ENCODE results near the gene DZIP1. TPM values are rescaled to one million over a fixed set of nuclear protein-coding genes. Genes with fewer than 3 reads are reported as not detected.

DZIP1 gene
- total and polyA plus RNA-seq, 7 experiments from 2014 or later: not detected

- peaks cover 60 to 78% (median 65%) of the 10 kb centered on the region in 5 donors for H3K27me3 Mint-ChIP-seq
- intact Hi-C loops (cut with micrococcal nuclease): no loop called here
- Histone ChIP-seq H3K4me1 (ENCODE audit: control insufficient read depth in 2 of 2, insufficient read depth in 2 of 2, low read length in 2 of 2) (no peaks in the 10 kb centered on the region), H3K27me3 (ENCODE audit: control insufficient read depth in 2 of 2, insufficient read depth in 2 of 2, low read length in 2 of 2) (no peaks in the 10 kb centered on the region), H3K36me3 (ENCODE audit: control insufficient read depth in 2 of 3, insufficient read depth in 3 of 3, low read length in 3 of 3) (no peaks in the 10 kb centered on the region), H3K27ac (ENCODE audit: low read depth, low read length) (no peak overlapping the region), H3K9me3 (ENCODE audit: control insufficient read depth in 2 of 3, low read length in 3 of 3) (no peaks in the 10 kb centered on the region), H3K4me3 (ENCODE audit: low read length) (no peak overlapping the region)
- POLR2A ChIA-PET: no interaction called here
- H3K27ac Mint-ChIP-seq: no peak overlapping the region
- peak overlapping the region in 2 of 10 donors; percentile 42 to 53 for H3K4me3 Mint-ChIP-seq
- H3K9me3 Mint-ChIP-seq: peaks cover 0 to 9% (median 3%) of the 10 kb centered on the region in 11 donors
- peaks cover 0 to 20% (median 13%) of the 10 kb centered on the region in 7 donors for H3K4me1 Mint-ChIP-seq
- peaks cover 0 to 8% (median 1%) of the 10 kb centered on the region in 5 donors for H3K36me3 Mint-ChIP-seq
- ATAC-seq (no peak), DNase-seq (no peak)
- CTCF ChIA-PET: no interaction called here
Measured at GRCh38 chr13:95552208-95552538, 92.3 kb downstream of the DZIP1 start.

- Histone ChIP-seq H3K27ac (ENCODE audit: low read depth, low read length) (no peak overlapping the region), H3K4me3 (ENCODE audit: low read length) (no peak overlapping the region), H3K9me3 (ENCODE audit: control insufficient read depth in 2 of 3, low read length in 3 of 3) (no peaks in the 10 kb centered on the region), H3K36me3 (ENCODE audit: control insufficient read depth in 2 of 3, insufficient read depth in 3 of 3, low read length in 3 of 3) (no peaks in the 10 kb centered on the region), H3K4me1 (ENCODE audit: control insufficient read depth in 2 of 2, insufficient read depth in 2 of 2, low read length in 2 of 2) (no peaks in the 10 kb centered on the region), H3K27me3 (ENCODE audit: control insufficient read depth in 2 of 2, insufficient read depth in 2 of 2, low read length in 2 of 2) (no peaks in the 10 kb centered on the region)
- CTCF ChIA-PET: no interaction called here
- H3K4me1 Mint-ChIP-seq: peaks cover 0 to 6% (median 5%) of the 10 kb centered on the region in 7 donors
- H3K9me3 Mint-ChIP-seq: peaks cover 0 to 4% (median 0%) of the 10 kb centered on the region in 11 donors
- H3K27me3 Mint-ChIP-seq: peaks cover 40 to 55% (median 48%) of the 10 kb centered on the region in 5 donors
- intact Hi-C loops (cut with micrococcal nuclease): no loop called here
- H3K4me3 Mint-ChIP-seq: no peak overlapping the region
- H3K27ac Mint-ChIP-seq: no peak overlapping the region
- no peak for ATAC-seq
- POLR2A ChIA-PET: no interaction called here
- peaks cover 0 to 4% (median 0%) of the 10 kb centered on the region in 5 donors for H3K36me3 Mint-ChIP-seq
- no peak for DNase-seq
Measured at GRCh38 chr13:95547531-95548167, 96.9 kb downstream of the DZIP1 start.

GRCh38 chr13:95546919-95547318 lies 97.6 kb downstream of the DZIP1 start:
- Histone ChIP-seq H3K4me3 (ENCODE audit: low read length) (no peak overlapping the region), H3K27me3 (ENCODE audit: control insufficient read depth in 2 of 2, insufficient read depth in 2 of 2, low read length in 2 of 2) (no peaks in the 10 kb centered on the region), H3K36me3 (ENCODE audit: control insufficient read depth in 2 of 3, insufficient read depth in 3 of 3, low read length in 3 of 3) (no peaks in the 10 kb centered on the region), H3K9me3 (ENCODE audit: control insufficient read depth in 2 of 3, low read length in 3 of 3) (no peaks in the 10 kb centered on the region), H3K27ac (ENCODE audit: low read depth, low read length) (no peak overlapping the region), H3K4me1 (ENCODE audit: control insufficient read depth in 2 of 2, insufficient read depth in 2 of 2, low read length in 2 of 2) (no peaks in the 10 kb centered on the region)
- Mint-ChIP-seq H3K4me3 (no peak overlapping the region), H3K27me3 (peaks cover 40 to 60% (median 46%) of the 10 kb centered on the region in 5 donors), H3K27ac (no peak overlapping the region), H3K4me1 (peaks cover 0 to 5% (median 4%) of the 10 kb centered on the region in 7 donors), H3K36me3 (peaks cover 0 to 4% (median 0%) of the 10 kb centered on the region in 5 donors), H3K9me3 (peaks cover 0 to 4% (median 0%) of the 10 kb centered on the region in 11 donors)
- no peak for DNase-seq
- ATAC-seq: no peak
- ChIA-PET POLR2A (no interaction called here), CTCF (no interaction called here)
- intact Hi-C loops (cut with micrococcal nuclease): no loop called here

GRCh38 chr13:95544293-95544692 lies 100.2 kb downstream of the DZIP1 start:
- Mint-ChIP-seq H3K4me3 (no peak overlapping the region), H3K27me3 (peaks cover 19 to 50% (median 25%) of the 10 kb centered on the region in 5 donors), H3K27ac (no peak overlapping the region), H3K9me3 (no peaks in the 10 kb centered on the region), H3K36me3 (no peaks in the 10 kb centered on the region), H3K4me1 (peaks cover 0 to 3% (median 0%) of the 10 kb centered on the region in 7 donors)
- Histone ChIP-seq H3K4me1 (ENCODE audit: control insufficient read depth in 2 of 2, insufficient read depth in 2 of 2, low read length in 2 of 2) (no peaks in the 10 kb centered on the region), H3K27ac (ENCODE audit: low read depth, low read length) (no peak overlapping the region), H3K27me3 (ENCODE audit: control insufficient read depth in 2 of 2, insufficient read depth in 2 of 2, low read length in 2 of 2) (no peaks in the 10 kb centered on the region), H3K4me3 (ENCODE audit: low read length) (no peak overlapping the region), H3K36me3 (ENCODE audit: control insufficient read depth in 2 of 3, insufficient read depth in 3 of 3, low read length in 3 of 3) (no peaks in the 10 kb centered on the region), H3K9me3 (ENCODE audit: control insufficient read depth in 2 of 3, low read length in 3 of 3) (no peaks in the 10 kb centered on the region)
- no peak for ATAC-seq
- POLR2A ChIA-PET: interaction anchor here (0.6 kb wide), 1 partner anchor 783 kb away, joined by 3 read pairs; no protein-coding TSS in a partner anchor
- no peak for DNase-seq
- intact Hi-C loops (cut with micrococcal nuclease): no loop called here
- CTCF ChIA-PET: no interaction called here

- H3K27me3 Mint-ChIP-seq: peaks cover 10 to 40% (median 12%) of the 10 kb centered on the region in 5 donors
- no peak overlapping the region for H3K4me3 Mint-ChIP-seq
- peaks cover 0 to 3% (median 0%) of the 10 kb centered on the region in 7 donors for H3K4me1 Mint-ChIP-seq
- Histone ChIP-seq H3K4me1 (ENCODE audit: control insufficient read depth in 2 of 2, insufficient read depth in 2 of 2, low read length in 2 of 2) (no peaks in the 10 kb centered on the region), H3K27ac (ENCODE audit: low read depth, low read length) (no peak overlapping the region), H3K9me3 (ENCODE audit: control insufficient read depth in 2 of 3, low read length in 3 of 3) (no peaks in the 10 kb centered on the region), H3K36me3 (ENCODE audit: control insufficient read depth in 2 of 3, insufficient read depth in 3 of 3, low read length in 3 of 3) (no peaks in the 10 kb centered on the region), H3K4me3 (ENCODE audit: low read length) (no peak overlapping the region), H3K27me3 (ENCODE audit: control insufficient read depth in 2 of 2, insufficient read depth in 2 of 2, low read length in 2 of 2) (no peaks in the 10 kb centered on the region)
- POLR2A ChIA-PET: no interaction called here
- CTCF ChIA-PET: no interaction called here
- intact Hi-C loops (cut with micrococcal nuclease): no loop called here
- DNase-seq (no peak), ATAC-seq (no peak)
- no peaks in the 10 kb centered on the region for H3K9me3 Mint-ChIP-seq
- no peak overlapping the region for H3K27ac Mint-ChIP-seq
- H3K36me3 Mint-ChIP-seq: no peaks in the 10 kb centered on the region
Measured at GRCh38 chr13:95541911-95542474, 102.5 kb downstream of the DZIP1 start.

- Histone ChIP-seq H3K27ac (ENCODE audit: low read depth, low read length) (no peak overlapping the region), H3K27me3 (ENCODE audit: control insufficient read depth in 2 of 2, insufficient read depth in 2 of 2, low read length in 2 of 2) (no peaks in the 10 kb centered on the region), H3K4me1 (ENCODE audit: control insufficient read depth in 2 of 2, insufficient read depth in 2 of 2, low read length in 2 of 2) (no peaks in the 10 kb centered on the region), H3K4me3 (ENCODE audit: low read length) (no peak overlapping the region), H3K9me3 (ENCODE audit: control insufficient read depth in 2 of 3, low read length in 3 of 3) (no peaks in the 10 kb centered on the region), H3K36me3 (ENCODE audit: control insufficient read depth in 2 of 3, insufficient read depth in 3 of 3, low read length in 3 of 3) (no peaks in the 10 kb centered on the region)
- Mint-ChIP-seq H3K27me3 (peaks cover 9 to 37% (median 15%) of the 10 kb centered on the region in 5 donors), H3K4me1 (peaks cover 0 to 3% (median 0%) of the 10 kb centered on the region in 7 donors), H3K27ac (no peak overlapping the region), H3K4me3 (no peak overlapping the region), H3K9me3 (no peaks in the 10 kb centered on the region), H3K36me3 (no peaks in the 10 kb centered on the region)
- POLR2A ChIA-PET: no interaction called here
- DNase-seq (no peak), ATAC-seq (no peak)
- CTCF ChIA-PET: no interaction called here
- intact Hi-C loops (cut with micrococcal nuclease): no loop called here
Measured at GRCh38 chr13:95541308-95541707, 103.2 kb downstream of the DZIP1 start.

- no peak overlapping the region for H3K27ac ChIP-seq (ENCODE audit: low read depth, low read length)
- Mint-ChIP-seq H3K9me3 (no peaks in the 10 kb centered on the region), H3K4me1 (peaks cover 0 to 3% (median 0%) of the 10 kb centered on the region in 7 donors), H3K4me3 (no peak overlapping the region), H3K27ac (peak overlapping the region in 1 of 9 donors; percentile 10), H3K36me3 (no peaks in the 10 kb centered on the region), H3K27me3 (peaks cover 6 to 38% (median 16%) of the 10 kb centered on the region in 5 donors)
- intact Hi-C loops (cut with micrococcal nuclease): no loop called here
- no peak overlapping the region for H3K4me3 ChIP-seq (ENCODE audit: low read length)
- ATAC-seq (no peak), DNase-seq (no peak)
- no peaks in the 10 kb centered on the region for H3K36me3 ChIP-seq (ENCODE audit: control insufficient read depth in 2 of 3, insufficient read depth in 3 of 3, low read length in 3 of 3)
- POLR2A ChIA-PET: no interaction called here
- H3K9me3 ChIP-seq (ENCODE audit: control insufficient read depth in 2 of 3, low read length in 3 of 3): no peaks in the 10 kb centered on the region
- H3K27me3 ChIP-seq (ENCODE audit: control insufficient read depth in 2 of 2, insufficient read depth in 2 of 2, low read length in 2 of 2): no peaks in the 10 kb centered on the region
- no peaks in the 10 kb centered on the region for H3K4me1 ChIP-seq (ENCODE audit: control insufficient read depth in 2 of 2, insufficient read depth in 2 of 2, low read length in 2 of 2)
- CTCF ChIA-PET: no interaction called here
Measured at GRCh38 chr13:95540888-95541287, 103.6 kb downstream of the DZIP1 start.

All from naive thymus-derived CD4-positive, alpha-beta T cell (primary cell).